ENCODE results near the gene TSHR. TPM values are rescaled to one million over a fixed set of nuclear protein-coding genes. Genes with fewer than 3 reads are reported as not detected.
"Not testable (repeated sequence)": the region's sequence is repeated elsewhere in the genome, so short reads cannot be mapped to it uniquely, and the experiment has no call there.

The TSHR gene
- total RNA-seq, 1 donor from 2014 or later, result under 0.01 TPM

- no peak for DNase-seq
Measured at GRCh38 chr14:80951491-80951890, 3.9 kb upstream of the TSHR start.

GRCh38 chr14:80953211-80953610 lies 2.2 kb upstream of the TSHR start:
- DNase-seq, result not testable (repeated sequence)

DNA sequence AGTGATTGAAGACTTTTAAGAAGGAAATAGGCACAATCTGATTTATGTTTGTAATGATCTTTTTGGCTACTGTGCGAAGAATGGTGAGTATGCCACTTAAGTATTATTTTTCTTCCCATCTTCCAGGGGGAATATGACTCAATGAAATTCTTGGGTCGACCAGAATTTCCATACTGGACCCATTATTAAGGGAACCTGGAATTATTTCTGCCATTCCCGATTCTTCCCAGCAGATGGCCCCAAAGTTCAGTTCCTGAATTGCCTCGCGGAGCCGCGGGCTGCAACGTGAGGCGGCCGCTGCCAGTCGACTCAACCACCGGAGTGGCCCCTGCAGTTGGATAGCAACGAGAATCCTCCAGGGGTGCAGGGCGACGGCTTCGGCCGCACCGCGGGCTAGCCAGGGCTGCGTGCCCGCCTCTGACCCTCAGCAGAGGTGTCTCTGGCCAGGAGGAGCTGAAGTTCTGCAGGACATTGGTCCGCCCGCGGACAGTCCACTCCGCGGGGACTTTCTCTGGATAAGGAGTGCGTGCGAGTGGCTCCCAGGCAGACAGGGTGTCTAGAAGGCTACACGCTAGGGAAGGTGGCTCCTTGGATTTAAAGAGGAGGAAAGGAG lies 628 bp upstream of the TSHR start:
- DNase-seq, result peak; percentile 65

- DNase-seq, result no peak
Measured at GRCh38 chr14:80956102-80956501, 681 bp downstream of the TSHR start.

DNA sequence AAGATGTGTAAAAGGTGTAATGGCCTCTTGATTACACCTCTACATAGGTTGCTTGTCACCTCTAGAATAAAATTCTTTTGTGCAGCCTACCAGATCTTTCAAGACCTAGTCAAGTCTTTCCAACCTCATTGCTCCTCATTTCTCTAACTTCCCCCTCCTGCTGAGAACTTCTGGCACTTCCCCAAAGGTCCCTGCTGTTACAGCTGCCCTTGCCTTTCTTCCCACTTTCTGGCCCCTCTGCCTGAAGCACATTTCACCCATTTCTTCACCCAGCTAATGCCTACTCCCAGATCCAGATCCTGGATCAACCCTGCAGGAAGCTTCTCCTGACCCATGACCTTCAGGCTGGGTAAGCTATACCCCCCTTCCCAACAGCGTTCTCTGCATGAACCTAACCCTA lies 1.5 kb downstream of the TSHR start:
- DNase-seq, result no peak

DNA sequence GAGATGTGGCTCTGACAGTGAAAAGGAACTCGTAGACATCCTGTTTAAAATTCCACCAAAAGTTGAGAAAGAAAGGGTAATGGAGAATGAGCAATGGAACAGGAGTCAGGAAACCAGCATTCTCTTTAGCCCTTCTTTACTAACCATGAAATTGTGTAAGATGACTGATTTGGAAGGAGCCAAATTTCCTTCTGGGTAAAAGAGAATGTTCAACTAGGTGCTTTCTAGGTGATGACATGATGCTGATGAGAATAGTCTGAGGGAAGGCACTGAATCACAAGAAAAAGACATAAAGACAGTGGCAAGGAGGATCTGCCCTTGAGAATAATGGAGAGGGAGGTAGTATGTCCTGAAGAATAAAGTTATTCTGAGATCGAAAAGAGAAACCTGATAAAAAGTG lies 2.2 kb downstream of the TSHR start:
- DNase-seq, result no peak

DNA sequence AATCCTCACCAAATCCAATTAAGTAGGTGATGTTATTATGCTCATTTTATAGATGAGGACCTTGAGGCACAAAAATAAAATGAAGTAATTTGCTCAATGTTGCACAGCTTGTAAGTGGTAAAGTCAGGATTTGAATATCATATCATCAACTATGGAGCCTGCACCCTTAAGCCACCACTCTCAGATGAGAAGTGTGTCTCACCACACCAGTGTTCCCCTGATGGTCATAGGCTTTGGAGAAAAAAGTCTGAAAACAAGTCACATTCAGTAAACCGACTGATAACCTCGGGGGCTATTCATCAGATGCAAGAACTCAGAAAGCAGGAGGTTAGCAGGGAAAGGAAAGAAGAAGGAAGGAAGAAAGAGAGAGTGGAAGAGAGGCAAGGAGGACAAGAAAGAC lies 2.8 kb downstream of the TSHR start:
- no peak for DNase-seq

- DNase-seq, result no peak
Measured at GRCh38 chr14:80958939-80959338, 3.5 kb downstream of the TSHR start.

- no peak for DNase-seq
Measured at GRCh38 chr14:80959496-80959895, 4.1 kb downstream of the TSHR start.

GRCh38 chr14:80965037-80965436 lies 9.6 kb downstream of the TSHR start:
- no peak for DNase-seq

DNA sequence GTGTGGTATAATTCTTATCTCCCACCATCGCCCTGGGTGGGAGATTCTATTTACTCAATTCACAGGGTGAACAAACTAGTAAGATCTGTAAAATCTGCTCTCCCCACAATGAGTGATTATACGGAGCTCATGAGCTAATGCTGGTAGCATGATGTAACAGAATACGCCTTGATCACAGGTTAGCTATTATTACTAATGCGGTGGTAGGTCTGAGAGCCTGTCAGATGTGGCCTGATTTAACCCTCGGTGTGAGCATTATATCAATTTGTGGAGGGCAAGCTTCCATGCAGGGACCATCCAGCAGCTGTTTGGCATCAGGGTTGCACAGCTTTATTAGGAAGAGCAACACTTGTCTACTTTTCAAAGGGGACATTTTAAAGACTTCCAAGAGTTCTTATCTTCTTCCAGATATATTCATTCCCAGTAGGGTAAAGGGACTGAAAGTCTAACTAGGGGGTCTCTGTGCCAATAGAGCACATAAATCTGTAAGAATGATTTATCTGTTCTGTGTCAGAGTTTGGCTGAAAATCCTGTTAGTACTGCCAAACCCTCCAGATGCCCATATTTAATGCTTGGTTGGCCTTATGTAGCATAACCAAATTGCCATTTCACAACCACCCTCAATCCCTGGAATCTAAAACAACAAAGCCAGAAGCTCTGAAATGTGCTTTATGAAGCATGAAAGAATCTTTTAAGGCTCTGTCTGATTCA lies 18.7 kb downstream of the TSHR start:
- DNase-seq, result no peak

DNA sequence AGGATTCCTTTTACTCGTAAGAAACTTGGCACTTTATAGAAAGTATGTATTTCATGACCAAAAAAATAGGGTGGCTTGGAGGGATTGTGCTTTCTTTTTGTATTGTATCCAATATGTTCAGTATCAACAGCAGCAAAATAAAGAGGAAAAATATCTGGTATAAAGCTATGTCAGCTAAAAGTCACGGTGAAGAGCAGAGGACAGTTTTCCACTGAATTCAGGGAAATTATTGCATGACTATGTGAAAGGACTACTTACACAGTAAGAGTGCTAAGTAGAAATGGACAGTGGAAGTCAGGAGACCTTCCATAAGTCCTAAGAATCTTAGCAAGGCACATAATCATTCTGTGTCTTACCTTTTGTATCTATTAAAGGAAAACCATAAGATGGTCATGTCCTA lies 19.3 kb downstream of the TSHR start:
- no peak for DNase-seq

DNA sequence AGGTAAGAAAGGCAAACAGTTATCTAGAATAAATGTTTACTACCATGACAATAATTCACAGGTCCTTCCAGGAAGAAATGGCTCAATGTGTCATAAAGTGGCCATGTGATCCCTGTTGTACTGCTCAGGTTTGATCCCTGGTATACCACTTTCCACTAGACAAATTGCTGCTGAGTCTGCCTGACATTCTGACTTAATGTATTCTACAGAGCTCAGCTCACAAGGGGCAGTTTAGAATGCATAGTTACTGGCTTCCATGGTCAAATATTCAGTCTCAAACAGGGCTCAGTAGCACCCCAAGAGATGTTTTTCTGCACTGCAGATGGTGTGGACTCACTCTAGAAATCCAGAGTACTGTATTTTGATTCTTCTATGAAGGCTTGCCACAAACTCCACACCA lies 21.8 kb downstream of the TSHR start:
- no peak for DNase-seq

GRCh38 chr14:80978403-80978802 lies 23.0 kb downstream of the TSHR start:
- DNase-seq, result no peak

DNA sequence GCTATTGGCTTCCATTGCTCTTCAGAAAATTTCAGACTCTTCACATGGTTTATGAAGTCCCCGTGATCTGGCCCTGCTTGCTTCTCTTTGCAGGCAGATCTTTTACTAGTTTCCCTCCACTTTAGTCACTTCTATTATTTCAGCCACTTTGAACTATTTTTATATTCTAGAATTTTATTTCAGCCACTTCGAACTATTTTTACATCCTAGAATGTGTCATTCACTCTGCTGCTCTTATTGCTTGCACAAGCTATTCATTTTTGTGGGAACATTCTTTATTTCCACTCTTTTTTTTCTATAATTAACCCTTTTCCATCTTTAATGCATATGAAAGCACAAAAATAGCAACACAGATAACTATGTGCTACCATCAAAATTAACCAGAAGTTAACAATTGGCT lies 24.5 kb downstream of the TSHR start:
- no peak for DNase-seq

- DNase-seq, result no peak
Measured at GRCh38 chr14:80981156-80981555, 25.7 kb downstream of the TSHR start.

DNA sequence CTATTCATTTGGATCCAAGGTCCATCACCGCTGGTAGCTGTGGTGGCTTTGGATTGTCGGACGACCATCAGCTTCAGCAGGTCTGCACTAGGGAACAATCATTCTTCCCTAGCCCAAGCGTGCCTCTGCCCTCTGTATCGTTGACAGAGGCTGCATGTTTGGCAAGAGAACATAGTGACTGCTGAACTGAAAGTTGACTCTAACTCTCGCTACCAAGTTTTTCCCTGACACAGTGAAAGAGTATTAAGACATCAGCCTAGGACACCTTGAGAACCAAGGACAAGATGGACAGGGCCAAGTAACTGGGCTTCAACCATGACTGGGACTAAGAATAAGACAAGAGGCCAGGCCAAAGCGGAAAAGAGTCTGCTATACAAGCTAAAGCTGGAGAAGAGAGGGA lies 26.3 kb downstream of the TSHR start:
- DNase-seq, result no peak

DNA sequence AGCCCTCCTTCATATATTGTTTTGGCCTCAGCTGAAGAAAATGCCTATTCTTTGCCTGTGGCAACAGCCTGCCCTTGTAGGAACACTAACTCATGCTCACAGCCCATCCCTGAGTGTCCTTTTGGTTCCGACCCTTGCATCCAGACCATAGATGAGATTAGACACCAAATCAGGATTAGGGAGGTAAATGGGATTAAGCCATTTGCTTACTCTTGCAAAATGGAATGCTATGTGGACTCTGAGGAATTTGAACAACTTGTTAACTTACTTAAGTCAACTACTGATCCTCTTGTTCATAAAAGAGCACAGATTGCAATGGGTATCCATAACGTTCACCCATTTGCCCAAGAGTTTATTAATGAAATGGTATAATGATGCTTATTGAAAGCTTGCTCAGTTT lies 27.3 kb downstream of the TSHR start:
- DNase-seq, result no peak

- DNase-seq, result peak; percentile 20
Measured at GRCh38 chr14:80987235-80988032, 32.0 kb downstream of the TSHR start.

GRCh38 chr14:80988192-80988591 lies 32.8 kb downstream of the TSHR start:
- no peak for DNase-seq

DNA sequence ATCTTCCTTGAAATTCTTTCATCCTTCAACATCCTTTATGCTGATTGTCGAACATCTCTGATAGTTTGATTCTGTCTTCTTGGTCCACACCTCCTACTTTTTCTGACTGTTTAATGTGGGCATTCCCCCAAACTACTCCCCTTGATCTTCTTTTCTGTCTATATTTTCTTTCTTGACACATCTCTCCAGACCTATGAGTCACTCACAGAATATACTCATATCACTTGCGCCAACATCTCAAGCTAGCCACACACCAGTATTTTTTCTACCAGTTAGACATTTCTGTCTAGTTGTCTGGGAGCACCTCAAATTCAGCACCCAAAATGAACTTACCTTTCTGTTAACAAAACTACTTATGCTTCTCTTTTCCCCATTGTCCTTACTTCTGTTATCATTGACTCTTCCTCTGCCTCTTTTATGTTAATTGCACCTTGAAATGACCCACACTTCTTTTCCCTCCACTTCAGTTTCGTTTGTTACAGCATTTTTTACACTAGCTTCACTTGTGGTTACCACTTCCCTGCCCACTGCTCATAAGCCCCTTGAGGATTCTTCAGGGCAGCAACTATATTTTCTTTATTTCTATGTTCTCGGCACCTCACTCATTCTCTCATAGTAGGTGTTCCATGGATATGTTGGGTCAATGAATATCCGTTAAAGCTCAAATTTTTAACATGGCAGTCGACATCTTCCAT lies 33.5 kb downstream of the TSHR start:
- no peak for DNase-seq

DNA sequence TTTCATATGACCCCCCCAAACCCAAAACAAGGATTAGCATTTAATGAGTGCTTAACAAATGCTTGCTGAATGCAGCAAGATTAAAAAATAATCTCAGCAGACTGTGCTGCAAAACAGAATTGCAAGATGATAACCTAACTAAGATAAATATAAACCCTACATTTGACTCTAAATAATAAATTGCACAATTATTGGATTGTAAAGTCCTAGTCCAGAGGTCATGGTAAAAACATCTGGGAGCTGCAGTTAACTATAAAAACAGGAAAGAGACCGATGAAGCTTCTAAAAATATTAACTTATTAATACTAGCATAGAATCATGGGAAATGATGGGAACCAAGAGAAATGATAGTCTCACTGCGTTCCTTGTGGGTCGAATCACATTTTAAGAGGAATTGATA lies 37.2 kb downstream of the TSHR start:
- DNase-seq, result no peak
